Measurements from ENCODE around the gene FAM50A.

FAM50A gene

DNA sequence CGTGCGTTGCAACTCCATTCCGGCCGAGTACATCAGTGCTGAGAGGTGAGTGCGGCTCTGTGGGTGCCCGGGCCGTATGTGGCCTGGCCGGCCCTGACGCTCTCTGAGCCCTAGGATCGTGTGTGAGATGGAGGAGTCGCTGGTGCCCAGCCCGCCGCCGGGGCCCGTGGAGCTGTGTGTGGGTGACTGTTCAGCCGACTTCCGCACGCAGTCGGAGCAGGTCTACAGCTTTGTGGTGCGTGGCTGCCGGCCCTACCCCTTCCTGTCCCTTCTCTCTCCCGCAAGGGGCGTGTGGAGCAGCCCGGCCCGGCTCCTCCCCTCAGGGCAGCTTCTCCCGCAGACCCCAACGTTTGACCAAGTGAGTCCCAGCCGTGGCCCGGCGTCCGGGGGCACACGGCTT is 22.1 kb downstream of the FAM50A start:
- DNase-seq (ENCODE audit: low read depth), result no peak

DNA sequence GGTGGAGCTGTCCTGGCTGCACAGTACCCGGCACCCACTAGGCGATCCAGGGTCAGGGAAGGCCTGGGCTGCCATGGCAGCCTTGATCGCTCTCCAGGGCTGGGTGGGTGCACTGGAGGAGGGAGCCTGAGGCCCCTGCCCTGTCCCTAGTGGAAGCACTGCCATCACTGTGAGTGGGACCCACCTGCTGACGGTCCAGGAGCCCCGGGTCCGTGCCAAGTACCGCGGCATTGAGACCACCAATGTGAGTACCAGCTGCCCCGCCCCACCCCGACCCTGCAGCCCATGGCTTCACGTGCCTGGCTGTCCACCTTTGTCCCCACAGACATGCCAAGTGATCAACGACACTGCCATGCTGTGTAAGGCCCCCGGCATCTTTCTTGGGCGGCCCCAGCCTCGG is 23.0 kb downstream of the FAM50A start:
- DNase-seq (ENCODE audit: low read depth), result no peak

DNA sequence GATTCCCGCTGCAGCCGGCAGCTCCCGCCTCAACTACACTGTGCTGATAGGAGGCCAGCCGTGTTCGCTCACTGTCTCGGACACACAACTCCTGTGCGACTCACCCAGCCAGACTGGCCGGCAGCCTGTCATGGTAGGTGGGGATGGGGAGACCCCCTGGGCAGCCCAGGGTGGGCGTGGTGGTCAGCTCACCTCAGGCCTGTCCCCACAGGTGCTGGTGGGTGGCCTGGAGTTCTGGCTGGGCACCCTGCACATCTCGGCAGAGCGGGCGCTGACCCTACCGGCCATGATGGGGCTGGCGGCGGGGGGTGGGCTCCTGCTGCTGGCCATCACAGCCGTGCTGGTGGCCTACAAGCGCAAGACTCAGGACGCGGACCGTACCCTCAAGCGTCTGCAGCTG is 23.6 kb downstream of the FAM50A start:
- DNase-seq (ENCODE audit: low read depth), result no peak

DNA sequence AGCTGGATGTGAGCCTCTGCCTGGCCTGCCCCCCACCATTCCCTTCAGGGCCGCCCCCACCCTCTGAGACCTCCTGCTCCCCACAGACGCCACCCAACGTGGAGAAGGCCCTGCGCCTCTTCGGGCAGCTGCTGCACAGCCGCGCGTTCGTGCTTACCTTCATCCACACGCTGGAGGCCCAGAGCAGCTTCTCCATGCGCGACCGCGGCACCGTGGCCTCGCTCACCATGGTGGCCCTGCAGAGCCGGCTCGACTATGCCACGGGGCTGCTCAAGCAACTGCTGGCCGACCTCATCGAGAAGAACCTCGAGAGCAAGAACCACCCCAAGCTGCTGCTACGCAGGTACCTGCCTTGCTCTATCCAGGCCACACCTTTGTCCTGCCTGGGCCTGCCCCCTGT is 24.3 kb downstream of the FAM50A start:
- DNase-seq (ENCODE audit: low read depth), result no peak

DNA sequence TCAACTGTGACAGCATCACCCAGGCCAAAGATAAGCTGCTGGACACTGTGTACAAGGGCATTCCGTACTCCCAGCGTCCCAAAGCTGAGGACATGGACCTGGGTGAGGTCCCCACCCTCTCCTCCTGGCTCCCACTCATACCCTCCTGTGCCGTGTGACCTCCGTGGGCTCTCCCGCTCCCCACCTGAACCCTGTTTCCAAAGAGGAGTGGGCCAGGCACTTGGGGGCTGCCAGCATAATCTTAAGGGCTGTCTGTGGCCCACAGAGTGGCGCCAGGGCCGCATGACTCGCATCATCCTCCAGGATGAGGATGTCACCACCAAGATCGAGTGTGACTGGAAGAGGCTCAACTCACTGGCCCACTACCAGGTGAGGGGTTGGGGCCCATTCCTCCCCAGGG is 25.2 kb downstream of the FAM50A start:
- DNase-seq (ENCODE audit: low read depth), result no peak

DNA sequence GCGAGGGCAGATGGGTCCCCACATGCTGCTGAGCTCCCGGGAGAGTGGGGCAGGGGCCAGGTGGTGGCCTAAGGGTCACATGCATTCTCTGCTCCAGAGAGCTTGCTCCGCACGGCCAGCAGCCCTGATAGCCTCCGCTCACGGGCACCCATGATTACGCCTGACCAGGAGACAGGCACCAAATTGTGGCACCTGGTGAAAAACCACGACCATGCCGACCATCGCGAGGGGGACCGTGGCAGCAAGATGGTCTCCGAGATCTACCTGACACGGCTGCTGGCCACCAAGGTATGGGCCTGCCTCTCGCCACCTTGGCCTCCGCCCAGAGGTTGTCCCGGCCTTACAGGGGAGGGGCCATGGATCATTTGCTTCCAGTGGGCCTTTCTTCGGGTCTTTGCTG is 25.9 kb downstream of the FAM50A start:
- no peak for DNase-seq (ENCODE audit: low read depth)

DNA sequence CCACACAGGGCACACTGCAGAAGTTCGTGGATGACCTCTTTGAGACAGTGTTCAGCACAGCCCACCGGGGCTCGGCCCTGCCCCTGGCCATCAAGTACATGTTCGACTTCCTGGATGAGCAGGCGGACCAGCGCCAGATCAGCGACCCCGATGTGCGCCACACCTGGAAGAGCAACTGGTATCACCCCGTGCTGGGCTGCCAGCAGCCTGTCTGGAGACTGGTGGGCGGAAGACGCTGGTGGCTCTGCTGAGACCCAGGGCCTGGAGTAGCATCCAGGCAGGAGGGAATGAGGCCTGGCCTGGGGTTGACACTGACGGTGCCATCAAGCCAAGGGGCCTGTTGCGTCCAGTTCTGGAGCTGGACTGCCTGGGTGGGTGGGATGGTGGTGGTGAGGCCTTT is 26.5 kb downstream of the FAM50A start:
- no peak for DNase-seq (ENCODE audit: low read depth)

DNA sequence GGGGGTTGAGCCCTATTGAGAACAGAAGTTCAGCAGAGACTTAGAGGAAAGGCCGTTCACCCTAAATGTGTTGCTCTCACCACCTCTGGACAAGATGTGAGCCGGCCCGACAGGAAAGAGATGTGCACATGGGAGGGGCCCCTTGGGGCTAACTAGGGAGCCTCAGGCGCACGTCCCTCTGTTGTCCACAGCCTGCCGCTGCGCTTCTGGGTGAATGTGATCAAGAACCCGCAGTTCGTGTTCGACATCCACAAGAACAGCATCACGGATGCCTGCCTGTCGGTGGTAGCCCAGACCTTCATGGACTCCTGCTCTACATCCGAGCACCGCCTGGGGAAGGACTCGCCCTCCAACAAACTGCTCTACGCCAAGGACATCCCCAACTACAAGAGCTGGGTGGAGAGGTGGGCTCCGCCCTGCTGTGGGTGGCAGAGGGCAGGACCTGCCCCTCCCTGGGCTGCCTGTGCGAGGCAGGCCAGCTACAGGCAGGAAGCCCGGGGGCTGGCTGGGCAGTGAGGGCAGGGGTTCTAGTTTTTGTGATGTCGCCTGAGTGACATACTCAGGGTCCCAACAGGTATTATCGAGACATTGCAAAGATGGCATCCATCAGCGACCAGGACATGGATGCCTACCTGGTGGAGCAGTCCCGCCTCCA is 27.1 kb downstream of the FAM50A start:
- DNase-seq (ENCODE audit: low read depth), result no peak

DNA sequence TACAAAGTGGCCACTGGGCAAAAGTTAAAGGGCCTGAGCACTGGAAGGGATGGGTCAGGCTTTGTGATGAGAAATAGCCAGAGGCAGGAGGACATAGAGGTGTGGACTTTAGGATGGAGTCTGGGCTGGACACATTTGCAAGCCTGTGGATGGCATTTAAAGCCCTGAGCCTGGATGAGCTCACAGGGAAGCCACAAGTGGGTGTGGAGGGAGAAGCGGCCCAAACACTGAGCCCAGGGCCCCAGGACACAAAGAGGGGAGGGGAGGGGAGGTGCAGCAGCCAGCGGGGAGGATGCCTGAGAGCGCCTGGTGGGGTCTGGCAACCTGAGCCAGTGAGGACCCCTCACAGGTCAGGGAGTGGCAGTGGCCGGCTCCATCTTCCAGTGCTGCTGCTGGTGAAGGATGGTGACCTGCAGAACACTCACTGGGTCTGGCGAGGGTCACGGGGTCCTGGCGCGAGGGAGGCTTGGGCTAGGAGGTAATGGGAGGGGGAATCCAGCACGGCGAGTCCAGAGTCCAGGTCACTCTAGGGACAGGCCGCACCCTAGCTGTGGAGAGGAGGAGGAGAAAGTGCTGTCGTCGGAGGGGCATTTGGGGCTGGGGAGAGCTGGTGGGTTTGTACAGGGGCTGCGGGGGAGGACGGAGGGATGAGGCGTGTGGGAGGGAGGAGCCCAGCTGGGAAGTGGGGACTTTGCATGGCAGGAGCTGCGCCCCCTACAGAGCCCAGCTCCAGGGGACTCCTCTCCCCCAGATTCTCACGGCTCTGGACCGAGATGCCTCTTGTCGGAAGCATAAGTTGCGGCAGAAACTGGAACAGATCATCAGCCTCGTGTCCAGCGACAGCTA is 28.1 kb downstream of the FAM50A start:
- no peak for DNase-seq (ENCODE audit: low read depth)

DNA sequence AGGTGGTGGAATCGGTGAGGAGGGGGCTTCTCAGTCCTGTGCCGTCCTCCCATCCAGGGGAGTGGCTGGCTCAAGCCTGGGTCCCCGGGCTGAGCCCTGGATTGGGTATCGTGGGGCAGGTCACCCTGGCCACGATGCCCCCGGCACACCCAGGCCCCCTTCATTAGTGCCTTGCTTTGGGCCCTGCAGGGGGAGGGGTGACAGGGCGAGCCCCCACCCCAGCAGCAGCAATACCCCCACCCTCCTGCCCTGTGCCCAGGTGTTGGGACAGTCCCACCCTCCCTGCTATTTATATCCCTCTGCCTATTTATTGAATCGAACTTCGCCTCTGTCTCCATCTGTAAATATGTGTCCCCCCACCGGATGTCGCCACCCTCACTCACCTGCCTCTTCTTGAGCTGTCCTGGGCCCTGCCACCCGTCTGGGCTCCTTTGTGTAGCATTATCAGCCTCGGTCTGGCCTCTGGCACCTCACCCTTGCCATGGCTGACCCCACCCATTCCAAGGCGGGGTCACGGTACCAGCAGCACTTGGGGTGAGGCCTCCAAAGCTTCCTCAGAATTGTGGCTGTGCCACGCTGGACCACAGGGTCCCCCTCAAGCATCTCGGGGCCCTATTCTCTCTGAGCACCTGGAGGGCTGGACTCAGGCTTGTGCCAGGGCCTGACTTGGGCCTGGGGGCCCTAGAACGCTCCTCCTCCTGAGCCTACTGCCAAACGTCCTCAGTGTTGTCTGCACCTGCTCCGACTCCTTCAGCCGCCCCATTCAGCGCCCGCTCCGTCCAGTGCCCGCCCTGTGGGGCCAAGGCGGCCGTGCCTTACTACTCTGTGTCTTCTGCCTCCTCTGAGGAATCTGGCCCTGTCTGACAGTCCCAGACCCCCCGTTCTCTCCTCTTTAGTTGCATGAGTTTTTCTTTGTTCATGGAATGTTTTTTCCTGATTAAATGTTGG is 29.0 kb downstream of the FAM50A start:
- no peak for DNase-seq (ENCODE audit: low read depth)

DNA sequence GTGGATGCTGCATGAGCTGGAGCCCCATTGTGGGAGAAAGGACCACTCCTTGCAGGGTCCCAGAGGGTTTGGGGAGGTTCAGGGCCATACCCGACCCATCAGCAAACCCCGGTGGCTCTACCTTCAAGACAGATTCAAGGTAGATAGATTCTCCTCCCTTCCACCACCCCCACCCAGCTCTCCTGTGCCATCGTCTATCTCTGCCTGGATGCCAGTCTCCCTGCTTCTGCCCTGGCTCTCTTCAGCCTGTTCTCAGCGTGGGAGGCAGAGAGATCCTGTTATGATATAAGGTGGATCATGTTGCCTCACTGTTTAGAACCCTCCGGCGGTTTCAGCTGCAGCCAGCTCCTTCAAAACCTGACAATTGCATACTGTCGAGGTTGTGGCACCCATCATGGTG is 29.7 kb downstream of the FAM50A start:
- no peak for DNase-seq (ENCODE audit: low read depth)

DNA sequence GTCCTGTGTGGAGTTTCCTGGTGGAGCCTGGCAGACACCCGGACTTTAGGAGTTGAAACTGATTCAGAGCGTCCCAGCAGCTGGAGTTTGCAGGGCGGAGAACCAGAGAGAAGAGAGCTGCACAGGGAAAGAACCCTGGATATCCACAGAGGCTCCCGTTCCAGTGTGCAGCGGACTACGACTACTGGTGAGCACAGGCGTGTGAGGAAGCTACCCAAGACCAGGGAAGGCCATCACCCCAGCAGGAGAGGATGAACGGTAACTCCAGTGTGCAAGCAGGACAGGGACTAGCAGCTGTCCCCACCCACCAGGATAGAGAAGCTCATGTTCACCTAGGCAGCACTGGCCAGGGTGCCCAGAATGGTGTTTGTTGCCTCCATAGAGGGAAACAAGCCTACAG is 32.9 kb downstream of the FAM50A start:
- DNase-seq (ENCODE audit: low read depth), result no peak

DNA sequence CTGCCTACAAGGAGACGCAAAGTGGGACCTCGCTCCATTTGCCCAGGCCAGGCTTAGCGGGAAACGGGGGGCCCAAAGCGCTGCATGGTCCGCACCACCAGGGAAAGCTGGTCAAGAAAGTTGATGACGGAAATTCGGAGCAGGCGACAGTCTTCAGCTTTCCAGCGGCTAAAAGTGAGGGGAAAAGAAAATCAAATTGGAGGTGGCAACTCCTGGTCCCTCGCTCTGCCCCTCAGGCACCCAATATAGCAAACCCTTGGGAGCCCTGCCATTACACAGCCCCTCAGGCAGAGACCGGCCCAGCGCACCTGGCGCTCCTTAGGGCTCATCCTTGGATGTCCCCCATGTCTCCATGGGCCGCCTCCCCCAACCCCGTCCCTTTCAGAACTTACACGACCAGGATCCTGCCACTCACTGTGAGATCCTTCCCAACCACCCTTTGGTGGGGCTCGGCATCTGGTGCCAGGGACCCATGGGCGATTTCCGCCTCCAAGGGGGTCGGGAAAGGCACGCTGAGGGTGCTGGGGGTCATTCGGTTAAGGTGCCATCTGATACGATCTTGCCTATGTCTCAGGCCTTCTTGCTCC is 34.0 kb downstream of the FAM50A start:
- no peak for DNase-seq (ENCODE audit: low read depth)

DNA sequence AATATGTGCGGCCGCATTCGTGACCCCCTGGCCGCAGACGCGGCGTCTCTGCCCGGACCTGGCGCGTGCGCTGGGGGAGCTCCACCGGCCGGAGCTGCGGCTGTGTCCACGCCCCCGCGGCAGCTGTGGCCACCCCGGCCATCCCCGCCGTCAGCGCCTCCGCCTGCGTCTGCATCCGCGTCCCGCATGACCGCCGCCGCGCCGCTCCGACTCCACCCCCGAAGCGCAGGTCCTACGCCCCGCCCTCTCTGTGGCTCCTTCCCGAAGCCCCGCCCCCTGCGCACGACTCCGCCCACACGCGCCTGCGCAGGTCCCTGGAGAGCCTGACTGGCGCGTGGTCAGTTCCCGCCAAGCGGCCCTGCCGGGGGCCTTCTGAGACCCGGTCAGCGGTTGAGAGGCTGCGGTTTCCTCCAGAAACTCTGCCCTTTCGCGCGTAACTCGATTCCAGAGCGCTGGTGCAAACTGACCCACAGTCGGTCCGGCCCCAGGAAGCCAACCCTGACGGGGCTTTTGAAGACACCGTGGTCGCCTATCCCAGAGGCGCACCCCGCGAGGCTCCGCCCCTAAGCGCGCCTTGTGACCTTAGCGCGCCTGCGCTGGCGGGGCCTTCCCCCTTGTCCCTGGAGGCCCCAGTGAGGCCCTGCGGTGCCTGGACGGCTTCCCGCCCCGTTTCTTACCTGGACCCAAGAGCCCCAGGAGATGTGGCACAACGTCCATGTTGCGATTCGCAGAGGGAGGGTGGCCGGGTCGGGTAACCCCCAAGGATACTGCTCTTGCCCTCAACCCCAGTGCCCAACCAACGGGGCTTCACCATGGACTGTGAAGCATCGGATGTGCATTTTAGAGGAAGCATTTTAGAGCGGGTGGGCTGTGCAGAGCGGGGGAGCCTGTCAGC is 35.0 kb downstream of the FAM50A start, which contains the start of gene LAGE3:
TSS of gene LAGE3 (minus strand) at position 554 of the 895 bp plus-strand sequence. CDS start at position 188, 366 bp downstream.
- peak; percentile 76 for DNase-seq (ENCODE audit: low read depth)

DNA sequence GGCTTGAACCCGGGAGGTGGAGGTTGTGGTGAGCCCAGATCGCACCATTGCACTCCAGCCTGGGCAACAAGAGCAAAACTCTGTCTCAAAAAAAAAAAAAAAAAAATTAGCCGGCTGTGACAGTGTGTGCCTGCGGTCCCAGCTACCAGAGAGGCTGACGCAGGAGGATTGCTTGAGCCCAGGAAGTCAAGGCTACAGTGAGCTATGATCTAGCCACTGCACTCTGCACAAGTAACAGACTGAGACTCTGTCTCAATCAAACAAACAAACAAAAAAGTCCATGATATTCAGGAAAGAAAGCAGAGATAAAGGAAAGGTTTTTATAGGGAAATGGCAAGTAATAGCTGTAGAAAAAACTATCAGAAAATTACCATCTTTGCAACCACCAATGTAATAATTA is 37.3 kb downstream of the FAM50A start:
- DNase-seq (ENCODE audit: low read depth), result no peak

DNA sequence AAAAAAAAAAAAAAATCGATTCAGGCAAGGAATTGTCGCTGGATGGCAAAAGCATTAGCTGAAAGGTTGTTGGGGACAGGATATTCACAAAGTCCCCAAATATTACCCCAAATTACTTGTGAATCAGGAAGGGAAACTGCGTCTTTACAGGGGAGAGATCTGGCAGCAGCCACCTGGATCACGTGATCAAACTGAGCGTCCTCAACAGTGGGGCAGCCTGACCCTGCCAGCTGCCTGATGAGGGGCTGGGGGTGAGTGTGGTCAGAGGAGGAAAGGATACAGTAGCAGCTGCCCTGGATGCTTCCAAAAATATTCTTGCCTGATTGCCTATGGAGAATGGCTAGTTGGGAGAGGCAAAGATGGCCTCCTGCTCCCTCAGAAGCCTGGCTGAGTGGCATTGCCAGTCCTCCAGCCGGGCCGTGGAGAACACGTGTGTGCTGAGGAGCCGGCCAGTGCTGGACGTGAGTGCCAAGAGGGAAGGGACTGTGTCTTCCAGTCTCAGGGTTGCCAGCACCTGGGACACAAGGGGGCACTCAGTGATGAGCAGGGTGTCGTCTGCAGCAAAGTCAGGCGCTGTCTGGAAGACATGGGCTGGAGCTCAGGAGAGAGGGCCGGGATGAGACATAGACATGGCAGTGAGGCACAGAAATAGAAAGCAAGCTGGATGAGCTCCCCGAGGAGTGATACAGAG is 38.1 kb downstream of the FAM50A start:
- DNase-seq (ENCODE audit: low read depth), result no peak

DNA sequence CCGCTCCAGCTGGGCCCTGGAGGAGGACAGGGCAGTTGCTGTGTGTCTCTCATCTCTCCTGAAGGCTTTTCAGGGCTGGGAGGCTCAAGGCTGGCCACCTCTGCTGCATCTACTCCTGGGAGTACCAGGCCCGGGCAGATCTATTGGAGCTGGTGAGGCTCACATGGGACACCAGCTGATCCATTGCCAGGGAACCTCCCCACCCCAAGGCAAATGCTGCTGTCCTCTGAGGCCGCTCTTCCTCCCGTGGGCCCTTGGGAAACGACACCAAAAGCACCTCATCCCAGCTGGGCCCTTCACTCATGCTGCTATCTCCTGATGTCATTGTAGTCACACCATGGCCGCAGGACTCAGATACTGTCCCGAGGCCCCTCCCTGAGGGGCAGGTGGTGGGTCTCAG is 38.8 kb downstream of the FAM50A start:
- DNase-seq (ENCODE audit: low read depth), result no peak

DNA sequence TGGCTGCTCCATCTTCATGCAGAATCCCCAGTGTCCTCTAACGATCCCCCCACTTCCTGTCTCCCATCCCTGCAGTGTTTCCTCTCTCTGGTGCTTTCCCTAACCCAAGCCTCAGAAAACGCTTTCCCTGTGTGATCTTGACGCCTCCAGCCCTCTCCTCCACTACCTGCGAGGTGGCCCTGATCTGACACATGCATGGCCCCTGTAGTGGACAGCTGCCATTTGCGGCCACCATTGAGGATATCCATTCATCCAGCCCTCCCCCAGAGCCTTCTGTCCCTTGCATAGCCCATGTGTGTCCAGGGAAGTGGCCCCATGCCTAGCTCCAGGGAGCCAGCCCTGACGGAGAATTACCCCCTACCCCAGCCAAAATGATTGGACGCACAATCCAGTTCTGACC is 39.4 kb downstream of the FAM50A start:
- DNase-seq (ENCODE audit: low read depth), result no peak

DNA sequence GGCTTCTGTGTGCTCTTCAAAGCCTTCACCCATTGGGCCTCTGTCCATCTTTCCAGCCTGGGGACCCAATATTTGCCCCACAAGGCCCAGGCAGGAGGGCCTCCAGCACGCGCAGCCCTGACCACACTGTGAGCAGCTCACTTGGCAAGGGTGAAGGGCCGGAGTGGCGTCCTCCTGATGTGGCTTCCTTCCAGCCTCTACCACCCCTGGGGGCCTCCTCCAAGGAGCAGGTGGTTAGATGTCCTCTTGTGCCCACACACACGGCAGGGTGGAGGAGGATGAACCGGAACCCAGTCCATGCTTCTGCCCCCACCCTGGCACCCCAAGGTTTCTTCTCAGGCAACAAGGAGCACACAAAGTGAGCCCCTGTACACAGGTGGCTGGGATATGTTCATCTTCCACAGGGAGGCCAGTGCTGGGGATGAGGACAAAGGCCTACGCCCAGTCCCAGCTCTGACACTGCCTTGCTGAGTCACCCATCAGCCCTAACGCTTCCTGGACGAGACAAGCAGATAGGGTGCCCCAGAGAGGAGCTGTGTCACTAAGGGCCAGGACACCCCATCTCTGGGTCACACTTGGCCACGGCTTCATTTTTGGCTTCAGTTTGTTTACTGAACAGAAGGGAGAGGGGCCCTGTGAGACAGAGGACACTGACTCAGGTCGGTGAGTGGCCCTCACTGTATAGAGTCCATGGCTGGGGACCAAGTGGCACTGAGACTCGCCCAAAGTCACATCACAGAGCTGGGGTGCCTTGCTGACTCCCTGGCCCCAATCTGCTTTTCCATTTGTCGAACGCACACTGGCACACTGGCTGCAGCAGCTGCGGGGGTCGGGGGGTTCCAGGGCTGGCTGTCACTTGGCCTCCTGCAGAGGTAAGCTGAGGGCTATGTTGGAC is 40.6 kb downstream of the FAM50A start:
- DNase-seq (ENCODE audit: low read depth), result no peak
